HG02870 (cell line): ENCODE data around the gene CENPL.
"Not testable (repeated sequence)": the region's sequence is repeated elsewhere in the genome, so short reads cannot be mapped to it uniquely, and the experiment has no call there.

Source experiments
- ATAC-seq: cut with Tn5 transposase; IDR thresholded peaks from one replicate; pipeline ENCODE4 v1.9.1; 2021; ENCODE audit warnings: mild to moderate bottlenecking, moderate library complexity; ENCODE audit not compliant: unreplicated experiment

CENPL gene

DNA sequence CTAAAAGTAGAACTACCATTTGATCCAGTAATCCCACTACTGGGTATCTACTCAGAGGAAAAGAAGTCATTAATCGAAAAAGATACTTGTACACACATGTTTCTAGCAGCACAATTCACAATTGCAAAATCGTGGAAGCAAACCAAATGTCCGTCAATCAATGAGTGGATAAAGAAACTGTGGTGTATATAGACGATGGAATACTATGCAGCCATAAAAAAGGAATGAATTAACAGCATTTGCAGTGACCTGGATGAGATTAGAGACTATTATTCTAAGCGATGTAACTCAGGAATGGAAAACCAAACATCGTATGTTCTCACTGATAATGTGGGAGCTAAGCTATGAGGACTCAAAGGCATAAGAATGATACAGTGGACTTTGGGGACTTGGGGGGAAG lies 60.4 kb downstream of the CENPL start:
- not testable (repeated sequence) for ATAC-seq

DNA sequence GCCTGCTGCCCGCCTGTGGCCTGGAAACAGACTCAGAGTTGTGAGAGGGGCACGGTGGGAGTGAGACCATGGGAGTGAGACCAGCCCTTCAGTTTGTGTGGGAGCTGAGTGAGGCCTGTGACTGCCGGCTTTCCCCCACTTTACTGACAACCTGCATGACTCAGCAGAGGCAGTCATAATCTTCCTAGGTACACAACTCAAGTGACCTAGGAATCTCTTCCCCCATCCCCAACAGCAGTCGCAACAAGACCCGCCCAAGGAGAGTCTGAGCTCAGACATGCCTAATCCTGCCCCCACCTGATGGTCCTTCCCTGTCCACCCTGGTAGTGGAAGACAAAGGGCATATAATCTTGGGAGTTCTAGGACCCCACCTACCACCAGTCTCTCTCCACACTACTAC lies 65.7 kb downstream of the CENPL start:
- ATAC-seq: no peak

DNA sequence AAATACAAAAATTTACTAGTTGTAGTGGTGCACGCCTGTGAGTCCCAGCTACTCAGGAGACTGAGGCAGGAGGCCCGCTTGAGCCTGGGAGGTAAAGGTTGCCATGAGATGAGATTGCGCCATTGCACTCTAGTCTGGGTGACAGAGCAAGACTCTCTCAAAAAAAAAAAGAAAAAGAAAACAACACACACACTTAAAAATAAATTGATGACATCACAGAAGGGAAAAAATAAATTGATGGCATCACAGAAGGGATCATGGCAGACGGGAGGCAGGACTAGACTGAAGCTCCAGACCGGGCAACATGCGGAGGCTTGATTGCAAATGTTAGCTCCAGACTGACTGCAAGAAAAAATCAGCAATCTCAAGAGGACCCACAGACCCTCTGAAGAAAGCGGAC lies 66.6 kb downstream of the CENPL start:
- no peak for ATAC-seq

DNA sequence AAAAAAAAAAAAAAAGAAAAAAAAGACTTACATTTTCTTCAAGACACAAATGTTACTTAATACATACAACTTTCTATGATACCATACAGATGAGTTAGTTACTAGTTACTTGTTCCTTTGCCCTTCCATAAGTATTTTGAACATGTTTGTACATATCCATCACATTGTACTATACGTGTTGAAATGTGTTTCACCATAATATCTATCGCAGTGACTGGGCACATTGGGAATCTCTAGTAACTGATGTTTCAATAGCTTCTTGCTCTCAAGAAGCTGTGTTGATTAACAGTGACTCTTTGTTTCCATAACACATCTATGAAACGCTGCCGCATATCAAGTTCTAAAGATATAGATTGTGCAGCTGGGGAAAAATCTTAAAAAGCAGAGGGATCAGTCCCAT lies 67.0 kb downstream of the CENPL start:
- ATAC-seq: no peak

DNA sequence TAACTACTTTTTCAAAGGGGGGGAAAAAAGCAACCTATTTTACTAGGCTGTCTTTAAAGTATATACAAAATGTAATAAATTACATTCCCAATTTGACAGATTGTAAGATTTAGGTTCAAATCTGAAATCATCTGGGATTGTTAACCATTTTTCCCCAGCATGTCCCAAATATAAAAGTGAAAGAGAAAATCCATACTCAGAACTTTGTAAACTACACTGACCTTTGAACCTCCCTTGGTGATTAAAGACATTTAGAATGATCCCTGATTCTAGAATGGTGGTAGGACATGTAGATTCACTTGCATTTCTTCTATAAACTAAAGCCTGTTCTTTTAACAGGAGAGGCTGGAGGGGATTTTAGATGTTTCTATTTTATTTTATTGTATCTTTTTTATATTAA lies 70.9 kb downstream of the CENPL start:
- no peak for ATAC-seq
